ENCODE measurements around the gene NRXN2. TPM values are rescaled to one million over a fixed set of nuclear protein-coding genes. Genes with fewer than 3 reads are reported as not detected.
A peak's percentile ranks its signal among the peaks of the same experiment; 100 is the strongest.

NRXN2 gene
- total RNA-seq, 1 donor from 2014 or later, result 10.0 TPM

DNA sequence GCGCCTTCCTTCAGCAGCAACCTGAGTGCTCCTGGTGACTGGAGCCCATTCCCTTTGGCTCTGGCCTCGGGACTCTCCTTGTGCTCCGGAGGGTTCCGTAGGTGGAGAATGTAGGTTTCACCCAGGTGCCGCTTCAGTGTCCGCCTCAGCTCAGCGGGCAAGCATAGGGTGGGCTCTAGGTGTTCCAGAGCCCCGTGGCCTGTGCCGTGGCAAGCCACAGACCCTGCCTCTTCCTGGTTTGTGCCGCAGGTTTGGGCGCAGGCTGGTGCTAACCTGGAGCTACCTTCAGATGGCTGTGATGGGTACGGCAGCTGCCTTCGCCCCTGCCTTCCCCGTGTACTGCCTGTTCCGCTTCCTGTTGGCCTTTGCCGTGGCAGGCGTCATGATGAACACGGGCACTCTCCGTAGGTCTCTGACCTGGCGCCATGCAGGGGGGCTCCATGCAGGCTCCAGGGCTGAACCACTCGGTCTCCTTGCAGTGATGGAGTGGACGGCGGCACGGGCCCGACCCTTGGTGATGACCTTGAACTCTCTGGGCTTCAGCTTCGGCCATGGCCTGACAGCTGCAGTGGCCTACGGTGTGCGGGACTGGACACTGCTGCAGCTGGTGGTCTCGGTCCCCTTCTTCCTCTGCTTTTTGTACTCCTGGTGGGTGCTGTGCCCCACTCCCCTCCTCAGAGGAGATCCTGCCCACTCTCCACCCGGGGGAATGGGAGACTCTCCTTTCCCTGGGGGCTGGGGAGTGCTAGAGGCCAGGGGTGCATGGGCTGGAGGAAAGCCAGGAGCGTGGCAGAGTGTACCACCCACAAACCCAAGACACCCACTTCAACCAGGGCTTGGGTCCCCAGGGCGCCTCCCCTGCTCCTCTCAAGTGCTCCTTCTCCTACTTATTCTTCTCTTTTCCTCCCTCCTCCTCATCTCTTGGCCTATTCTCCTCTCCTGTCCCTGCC lies 129.6 kb downstream of the NRXN2 start:
- no peak for DNase-seq (ENCODE audit: low read depth, low spot score)
- H3K4me1 Mint-ChIP-seq, result no peaks in the 10 kb centered on the region
- no peak overlapping the region for H3K27ac Mint-ChIP-seq (ENCODE audit: unreplicated experiment)
- no peaks in the 10 kb centered on the region for H3K27me3 Mint-ChIP-seq (ENCODE audit: low read depth)
- H3K36me3 Mint-ChIP-seq (ENCODE audit: low read depth), result peaks cover 2% of the 10 kb centered on the region
- H3K9me3 Mint-ChIP-seq, result peaks cover 4% of the 10 kb centered on the region
- TF ChIP-seq CTCF (conservative IDR thresholded peaks at IDR 0.05), result no peak
- no peak overlapping the region for H3K4me3 Mint-ChIP-seq

DNA sequence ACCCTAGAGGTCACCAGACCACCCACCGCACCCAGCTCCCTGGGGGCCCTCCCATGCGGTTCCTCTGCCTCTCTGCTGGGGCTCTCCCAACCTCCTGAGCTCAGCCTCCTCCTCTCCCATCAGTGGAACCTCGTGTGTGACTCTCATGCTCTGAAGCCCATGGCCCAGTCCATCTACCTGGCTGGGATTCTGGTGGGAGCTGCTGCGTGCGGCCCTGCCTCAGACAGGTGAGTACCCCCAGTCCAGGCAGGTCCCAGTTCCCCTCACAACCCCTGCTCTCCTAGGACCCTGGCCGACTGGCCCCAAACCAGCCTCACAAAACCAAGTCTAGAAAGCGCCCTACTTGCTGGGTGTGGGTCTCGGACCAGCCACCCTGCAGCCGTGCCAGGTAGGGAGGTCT lies 130.3 kb downstream of the NRXN2 start:
- no peak for TF ChIP-seq CTCF (conservative IDR thresholded peaks at IDR 0.05)
- DNase-seq (ENCODE audit: low read depth, low spot score), result no peak
- no peaks in the 10 kb centered on the region for H3K4me1 Mint-ChIP-seq
- H3K27me3 Mint-ChIP-seq (ENCODE audit: low read depth), result no peaks in the 10 kb centered on the region
- H3K27ac Mint-ChIP-seq (ENCODE audit: unreplicated experiment), result no peak overlapping the region
- H3K36me3 Mint-ChIP-seq (ENCODE audit: low read depth), result peaks cover 2% of the 10 kb centered on the region
- no peak overlapping the region for H3K4me3 Mint-ChIP-seq
- H3K9me3 Mint-ChIP-seq, result peaks cover 10% of the 10 kb centered on the region

GRCh38 chr11:64592234-64592615 lies 130.8 kb downstream of the NRXN2 start:
- peaks cover under 1% of the 10 kb centered on the region for H3K36me3 Mint-ChIP-seq (ENCODE audit: low read depth)
- TF ChIP-seq CTCF (conservative IDR thresholded peaks at IDR 0.05), result no peak
- no peaks in the 10 kb centered on the region for H3K4me1 Mint-ChIP-seq
- no peak overlapping the region for H3K4me3 Mint-ChIP-seq
- H3K27me3 Mint-ChIP-seq (ENCODE audit: low read depth), result no peaks in the 10 kb centered on the region
- H3K27ac Mint-ChIP-seq (ENCODE audit: unreplicated experiment), result no peak overlapping the region
- DNase-seq (ENCODE audit: low read depth, low spot score), result no peak
- H3K9me3 Mint-ChIP-seq, result peaks cover 8% of the 10 kb centered on the region

DNA sequence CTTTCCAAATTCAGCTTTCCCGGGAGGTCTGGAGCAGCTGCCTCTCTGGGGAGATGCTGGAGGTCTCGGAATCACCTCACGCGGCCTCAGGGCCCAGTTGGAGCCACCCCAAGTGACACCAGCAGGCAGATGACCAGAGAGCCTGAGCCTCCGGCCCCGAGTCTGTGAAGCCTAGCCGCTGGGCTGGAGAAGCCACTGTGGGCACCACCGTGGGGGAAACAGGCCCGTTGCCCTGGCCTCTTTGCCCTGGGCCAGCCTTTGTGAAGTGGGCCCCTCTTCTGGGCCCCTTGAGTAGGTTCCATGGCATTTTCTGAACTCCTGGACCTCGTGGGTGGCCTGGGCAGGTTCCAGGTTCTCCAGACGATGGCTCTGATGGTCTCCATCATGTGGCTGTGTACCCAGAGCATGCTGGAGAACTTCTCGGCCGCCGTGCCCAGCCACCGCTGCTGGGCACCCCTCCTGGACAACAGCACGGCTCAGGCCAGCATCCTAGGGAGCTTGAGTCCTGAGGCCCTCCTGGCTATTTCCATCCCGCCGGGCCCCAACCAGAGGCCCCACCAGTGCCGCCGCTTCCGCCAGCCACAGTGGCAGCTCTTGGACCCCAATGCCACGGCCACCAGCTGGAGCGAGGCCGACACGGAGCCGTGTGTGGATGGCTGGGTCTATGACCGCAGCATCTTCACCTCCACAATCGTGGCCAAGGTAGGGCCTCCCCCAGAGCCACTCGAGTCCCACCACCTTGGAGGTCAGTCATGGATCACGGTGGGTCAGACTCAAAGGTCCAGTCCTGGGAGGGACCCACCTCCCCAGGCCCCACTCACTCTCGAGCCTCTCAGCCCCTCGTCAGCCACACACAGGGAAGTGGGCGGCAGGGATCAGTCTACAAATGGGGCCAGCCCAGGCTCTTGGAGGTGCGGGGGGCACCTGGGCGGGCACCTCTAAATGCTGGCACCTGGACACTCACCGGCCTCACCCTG lies 131.5 kb downstream of the NRXN2 start:
- Mint-ChIP-seq H3K27me3 (ENCODE audit: low read depth) (peaks cover 2% of the 10 kb centered on the region), H3K4me1 (no peaks in the 10 kb centered on the region), H3K9me3 (peaks cover 6% of the 10 kb centered on the region), H3K4me3 (no peak overlapping the region), H3K27ac (ENCODE audit: unreplicated experiment) (no peak overlapping the region), H3K36me3 (ENCODE audit: low read depth) (no peaks in the 10 kb centered on the region)
- no peak for TF ChIP-seq CTCF (conservative IDR thresholded peaks at IDR 0.05)
- DNase-seq (ENCODE audit: low read depth, low spot score), result no peak

DNA sequence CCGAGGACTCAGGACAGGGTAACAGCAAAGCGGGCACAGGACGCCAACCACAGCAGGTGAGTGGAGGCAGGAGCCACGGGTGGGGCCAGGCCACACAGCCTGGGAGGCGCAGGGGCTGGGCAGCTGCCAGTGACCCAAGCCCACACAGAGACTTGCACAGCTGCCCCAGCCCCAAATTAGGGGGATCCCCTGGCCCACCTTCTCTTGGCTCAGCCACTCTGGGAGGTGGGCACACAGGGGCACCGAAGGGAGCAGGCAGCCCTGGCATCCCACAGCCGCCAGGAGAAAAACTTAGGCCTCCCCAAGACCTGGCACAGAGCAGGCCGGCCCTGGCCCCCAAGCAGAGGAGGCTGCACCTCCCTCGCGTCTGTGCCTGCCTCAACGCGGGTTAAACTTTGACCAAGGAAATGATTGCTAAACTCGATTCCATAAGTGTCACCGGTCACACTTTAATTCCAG lies 132.2 kb downstream of the NRXN2 start, which contains the start of gene SLC22A12:
SLC22A12 (plus strand) TSS at position 458 of the 459 bp plus-strand sequence. CDS start 337 bp downstream, outside the sequence.
- Mint-ChIP-seq H3K36me3 (ENCODE audit: low read depth) (no peaks in the 10 kb centered on the region), H3K9me3 (peaks cover 6% of the 10 kb centered on the region), H3K4me3 (no peak within 1 kb of the TSS), H3K27me3 (ENCODE audit: low read depth) (peaks cover 7% of the 10 kb centered on the region), H3K4me1 (no peaks in the 10 kb centered on the region), H3K27ac (ENCODE audit: unreplicated experiment) (peak within 1 kb of the TSS; percentile 65)
- DNase-seq (ENCODE audit: low read depth, low spot score), result no peak
- TF ChIP-seq CTCF (conservative IDR thresholded peaks at IDR 0.05), result no peak
